HG02870 (cell line): ENCODE results near the gene MCRIP2.

Experiments
- ATAC-seq: cut with Tn5 transposase; IDR thresholded peaks from one replicate; pipeline ENCODE4 v1.9.1; 2021; ENCODE audit warnings: mild to moderate bottlenecking, moderate library complexity; ENCODE audit not compliant: unreplicated experiment

The MCRIP2 gene

GRCh38 chr16:616733-617586 lies 24.7 kb upstream of the MCRIP2 start:
- ATAC-seq: no peak

DNA sequence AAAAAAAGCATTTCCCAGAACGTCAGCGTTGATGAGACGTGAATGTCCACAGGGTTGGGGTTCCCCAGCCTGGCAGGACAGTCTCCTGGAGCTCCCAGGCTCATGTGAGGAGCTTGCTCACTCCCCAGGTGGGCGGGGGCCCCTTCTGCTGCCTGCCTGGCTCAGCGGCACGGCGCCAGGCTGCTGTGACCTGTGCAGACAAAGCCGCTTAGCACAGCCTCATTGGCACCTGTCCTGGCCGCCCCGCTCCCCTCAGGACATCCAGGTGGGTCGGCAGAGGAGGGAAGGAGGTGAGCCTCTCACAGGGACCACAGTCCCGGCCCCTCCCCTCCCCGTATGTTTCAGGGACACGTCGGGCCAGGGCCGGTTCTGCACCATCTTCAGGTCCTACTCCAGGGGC lies 23.8 kb upstream of the MCRIP2 start:
- no peak for ATAC-seq

DNA sequence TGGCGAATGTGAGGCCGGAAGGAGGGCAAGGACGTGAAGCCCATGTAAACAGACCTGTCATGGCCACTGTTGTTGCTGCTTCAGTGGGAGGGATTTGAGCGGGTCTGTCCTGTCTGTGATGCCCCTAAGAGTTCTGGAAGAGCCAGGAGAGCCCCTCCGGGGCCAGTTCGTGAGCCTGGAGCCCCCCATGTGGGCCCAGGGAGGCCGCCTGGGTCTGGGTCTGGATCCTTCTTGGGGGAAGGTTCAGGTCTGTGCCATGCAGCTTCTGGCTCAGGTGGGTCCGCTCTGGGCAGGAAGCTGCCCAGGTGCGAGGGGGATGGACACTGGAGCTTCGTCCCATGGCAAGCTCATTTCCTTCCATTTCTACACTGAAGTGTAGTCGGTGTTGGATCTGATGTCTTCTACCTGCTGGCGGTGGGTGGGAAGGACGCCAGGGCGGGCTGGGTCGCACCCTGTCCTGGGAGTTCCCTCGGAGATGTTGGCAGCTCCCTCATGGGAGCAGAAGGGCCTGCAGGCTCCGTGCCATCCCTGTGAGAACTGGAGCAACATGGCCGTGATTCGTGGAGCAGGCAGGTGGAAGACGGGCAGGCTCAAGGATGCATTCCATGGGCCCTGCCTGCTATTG lies 22.0 kb upstream of the MCRIP2 start:
- ATAC-seq: no peak

GRCh38 chr16:620700-621525 lies 20.7 kb upstream of the MCRIP2 start:
- no peak for ATAC-seq

DNA sequence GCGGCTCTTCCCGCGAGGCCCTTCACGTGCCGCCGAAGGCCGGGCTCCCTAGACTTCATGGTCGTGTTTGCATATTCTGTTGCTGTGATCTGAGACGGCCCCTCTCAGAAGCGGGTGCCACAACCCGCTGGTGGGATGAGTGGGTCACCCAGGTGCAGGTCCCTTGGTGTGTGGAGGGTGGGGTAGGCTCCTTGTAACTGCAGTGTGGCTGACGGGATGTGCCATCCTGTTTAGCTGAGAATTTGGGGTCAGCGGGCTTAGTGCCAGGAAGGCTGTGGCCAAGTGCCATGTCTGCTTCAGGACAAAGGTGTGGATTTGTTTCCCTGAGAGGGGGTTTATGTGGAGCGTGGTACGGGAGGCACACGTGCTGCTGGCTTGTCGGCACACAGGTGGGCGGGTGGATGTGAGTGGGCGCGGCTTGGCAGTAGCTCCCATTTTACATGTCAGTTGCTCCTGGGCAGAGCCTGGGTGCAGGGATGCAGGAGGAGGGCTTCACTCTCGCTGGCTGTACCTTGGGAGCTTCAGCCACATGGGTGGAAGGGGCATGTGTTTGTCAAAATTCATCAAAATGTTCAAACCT lies 20.0 kb upstream of the MCRIP2 start:
- ATAC-seq: no peak

- no peak for ATAC-seq
These were observed 18.7 kb upstream of the MCRIP2 start for GRCh38 chr16:622920-623280.

GRCh38 chr16:624526-625070 lies 17.0 kb upstream of the MCRIP2 start:
- ATAC-seq: no peak

- no peak for ATAC-seq
These were observed 16.3 kb upstream of the MCRIP2 start for GRCh38 chr16:625117-625976.

GRCh38 chr16:625977-626765 lies 15.5 kb upstream of the MCRIP2 start:
- ATAC-seq: no peak

DNA sequence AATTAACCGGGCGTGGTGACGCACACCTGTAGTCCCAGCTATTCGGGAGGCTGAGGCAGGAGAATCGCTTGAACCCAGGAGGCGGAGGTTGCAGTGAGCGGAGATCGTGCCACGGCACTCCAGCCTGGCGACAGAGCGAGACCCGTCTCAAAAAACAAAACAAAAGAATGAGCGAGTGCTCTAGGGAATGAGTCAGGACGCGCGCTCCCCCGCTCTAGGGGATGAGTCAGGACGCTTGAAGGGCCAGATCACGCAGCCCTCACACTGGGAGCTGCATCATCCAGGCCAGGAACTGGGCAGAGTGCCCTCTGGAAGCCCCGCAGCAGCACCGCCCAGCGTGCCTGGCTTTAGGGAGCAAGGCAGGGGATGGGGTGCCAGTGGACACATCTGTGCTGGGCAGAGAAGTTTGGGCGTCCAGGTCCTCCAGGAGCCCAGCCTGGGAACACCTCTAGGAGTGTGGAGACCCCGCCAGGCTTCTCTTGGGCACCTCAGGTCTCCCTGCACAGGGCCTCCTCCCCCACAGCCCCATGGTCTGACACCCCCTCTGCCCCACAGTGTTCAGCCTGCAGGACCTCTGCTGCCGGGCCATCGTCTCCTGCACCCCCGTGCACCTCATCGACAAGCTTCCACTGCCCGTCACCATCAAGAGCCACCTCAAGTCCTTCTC lies 14.7 kb upstream of the MCRIP2 start:
- ATAC-seq: no peak

- ATAC-seq: no peak
These were observed 14.0 kb upstream of the MCRIP2 start for GRCh38 chr16:627454-628239.

GRCh38 chr16:628321-629061 lies 13.1 kb upstream of the MCRIP2 start:
- no peak for ATAC-seq

DNA sequence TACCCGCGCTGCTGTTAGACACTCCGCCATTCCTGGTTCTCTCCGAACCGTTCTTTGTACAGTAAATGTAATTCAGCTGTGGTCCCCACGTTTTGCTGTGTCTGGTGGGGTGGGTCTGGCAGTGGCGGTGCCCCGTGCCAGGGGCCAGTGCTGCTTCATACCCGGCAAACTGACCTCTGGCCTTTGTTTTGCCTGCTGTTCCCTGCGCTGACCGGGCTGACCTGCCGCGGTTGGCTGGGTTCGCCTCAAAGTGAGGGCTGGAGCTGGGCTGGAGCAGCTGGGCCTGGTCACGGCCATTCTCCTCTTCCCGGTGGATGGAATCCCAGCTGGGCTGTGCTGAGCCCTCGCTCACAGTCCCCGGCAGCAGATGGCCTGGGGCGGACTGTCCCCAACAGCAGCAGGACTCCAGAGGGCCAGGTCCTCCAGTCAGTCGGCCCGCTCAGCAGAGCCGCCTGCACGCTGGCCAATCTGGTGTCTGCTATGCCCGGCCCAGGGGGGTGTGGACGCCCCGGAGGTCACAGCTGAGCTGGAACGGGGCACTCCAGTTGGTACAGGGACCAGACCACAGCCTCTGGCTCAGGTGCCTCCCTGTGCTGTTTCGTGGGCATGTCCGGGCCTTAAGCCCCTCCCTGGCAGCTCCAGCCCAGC lies 12.3 kb upstream of the MCRIP2 start:
- no peak for ATAC-seq

DNA sequence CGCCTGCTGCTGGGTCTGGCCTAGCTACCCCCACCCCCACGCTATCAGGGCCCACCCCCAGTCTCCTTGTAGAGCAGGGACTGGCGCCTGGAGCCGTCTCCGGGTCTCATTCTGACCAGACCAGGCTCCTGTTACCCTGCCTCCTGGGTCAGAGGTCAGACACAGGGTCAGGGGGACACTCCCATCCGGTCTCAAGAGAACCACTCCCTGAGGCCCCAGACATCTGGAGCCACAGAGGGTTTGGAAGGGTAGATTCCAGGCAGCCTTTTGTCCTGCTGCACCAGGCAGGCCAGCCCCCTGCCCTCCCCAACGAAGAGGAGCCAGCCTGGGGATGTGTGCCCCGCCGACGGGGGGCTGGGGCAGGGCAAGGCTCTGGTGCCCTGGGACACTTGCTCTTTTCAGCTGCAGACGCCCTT lies 11.8 kb upstream of the MCRIP2 start:
- no peak for ATAC-seq

DNA sequence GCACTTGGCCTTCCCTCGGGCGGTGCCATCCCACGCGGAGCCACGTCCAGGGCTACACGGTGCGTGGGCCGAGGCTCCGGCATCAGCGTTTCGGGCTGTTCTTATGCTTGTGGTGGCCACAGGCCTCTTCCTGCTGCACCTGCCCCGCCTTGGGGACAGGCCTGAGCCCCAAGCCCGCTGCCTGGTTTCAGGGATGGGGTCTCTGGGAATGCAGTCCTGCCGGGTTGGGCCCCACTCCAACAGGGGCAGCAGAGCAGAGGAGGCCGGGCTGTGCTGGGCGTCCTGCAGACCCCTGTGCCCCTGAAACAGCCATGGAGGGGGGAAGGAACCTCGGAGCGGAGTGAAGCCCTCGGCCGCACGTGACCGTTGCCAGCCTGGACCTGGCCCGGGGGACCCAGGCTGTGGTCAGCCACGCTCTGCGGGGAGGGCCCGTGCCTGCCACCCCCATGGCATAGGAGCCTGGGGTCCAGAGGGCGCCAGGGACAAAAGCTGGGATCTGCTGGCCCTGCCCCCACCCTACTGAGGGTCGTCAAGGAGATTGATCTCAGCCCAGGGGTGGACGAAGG lies 11.3 kb upstream of the MCRIP2 start:
- no peak for ATAC-seq

DNA sequence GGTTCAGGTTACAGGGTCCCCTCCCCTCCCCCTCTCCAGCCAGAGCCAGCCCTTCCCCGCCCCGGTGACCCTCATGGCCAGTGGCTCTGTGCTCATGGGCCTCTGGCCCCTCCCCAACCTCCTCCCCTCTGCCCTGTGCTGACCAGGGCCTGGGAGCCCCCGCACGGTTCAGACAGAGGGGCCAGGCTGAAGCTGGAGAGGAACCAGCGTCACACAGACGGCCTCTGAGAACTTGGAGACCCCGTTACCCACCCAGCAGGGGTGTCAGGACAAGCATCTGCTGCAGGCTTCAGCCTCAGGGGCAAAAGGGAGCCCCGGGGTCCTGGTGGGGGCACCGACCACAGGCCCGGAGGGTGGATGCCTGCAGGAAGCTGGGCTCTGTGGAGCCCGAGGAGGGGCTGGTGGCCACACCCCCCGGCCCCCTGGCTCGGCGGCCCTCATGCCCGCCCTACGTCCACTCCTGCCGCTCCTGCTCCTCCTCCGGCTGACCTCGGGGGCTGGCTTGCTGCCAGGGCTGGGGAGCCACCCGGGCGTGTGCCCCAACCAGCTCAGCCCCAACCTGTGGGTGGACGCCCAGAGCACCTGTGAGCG lies 10.7 kb upstream of the MCRIP2 start, which contains the start of gene WFIKKN1:
Gene WFIKKN1 (plus strand): TSS at position 171 of the 591 bp plus-strand sequence. CDS start 269 bp downstream, at position 440.
- ATAC-seq: no peak
